GM19035 (cell line): ENCODE measurements around the gene RCBTB1.
A peak's percentile ranks its signal among the peaks of the same experiment; 100 is the strongest.
"Not testable (repeated sequence)": the region's sequence is repeated elsewhere in the genome, so short reads cannot be mapped to it uniquely, and the experiment has no call there.

Source experiments
- ATAC-seq: cut with Tn5 transposase; IDR thresholded peaks from one replicate; pipeline ENCODE4 v1.9.1; 2021; ENCODE audit not compliant: unreplicated experiment

RCBTB1 gene

DNA sequence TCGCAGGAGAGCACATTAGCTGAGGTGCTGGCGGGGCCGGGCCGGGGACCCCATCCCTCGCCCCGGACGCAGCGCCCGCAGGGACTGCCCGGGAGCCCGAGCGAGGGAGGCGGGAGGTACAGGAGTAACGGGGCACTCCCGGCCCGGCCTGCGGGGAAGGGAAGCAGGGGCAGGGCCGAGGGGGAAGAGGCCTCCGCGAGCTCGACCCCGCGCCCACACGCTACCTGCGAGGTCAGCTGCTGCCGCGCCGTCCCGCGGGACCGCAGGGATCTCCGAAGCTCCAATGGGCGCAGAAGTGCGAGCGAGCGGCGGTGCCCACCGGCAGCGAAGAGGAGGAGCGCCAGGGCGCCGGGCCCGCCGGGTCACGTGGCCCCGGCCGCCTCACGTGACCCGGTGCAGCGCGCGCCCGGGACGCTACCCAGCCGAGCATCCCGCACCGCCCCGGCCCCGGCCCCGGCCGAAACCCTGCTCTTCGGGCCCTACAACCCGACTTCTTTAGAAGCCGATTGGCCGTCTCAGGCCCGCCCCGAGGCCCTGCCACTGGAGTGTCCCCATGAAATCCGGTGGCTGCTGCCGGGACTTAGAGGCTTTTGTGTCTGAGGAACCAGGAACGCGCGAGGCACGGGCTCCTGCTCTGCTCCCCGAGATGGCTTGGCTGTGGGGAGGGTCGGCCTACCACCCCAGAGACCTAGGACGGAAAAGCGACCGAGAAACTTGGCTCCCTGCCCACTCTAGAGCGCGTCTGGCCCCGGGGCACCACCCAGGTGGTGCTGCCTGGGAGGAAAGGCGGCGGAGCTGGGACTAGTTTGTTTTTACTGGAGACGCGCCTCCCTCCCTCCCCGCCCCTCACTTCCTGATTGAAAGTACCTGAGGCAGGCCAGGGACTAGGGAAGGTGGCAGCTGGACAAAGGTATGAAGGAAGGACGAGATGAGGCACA is at the start of gene RCBTB1:
TSS of gene RCBTB1 (minus strand) at position 339 of the 938 bp plus-strand sequence. CDS start 18,279 bp downstream, outside the sequence.
- peak; percentile 94 for ATAC-seq

DNA sequence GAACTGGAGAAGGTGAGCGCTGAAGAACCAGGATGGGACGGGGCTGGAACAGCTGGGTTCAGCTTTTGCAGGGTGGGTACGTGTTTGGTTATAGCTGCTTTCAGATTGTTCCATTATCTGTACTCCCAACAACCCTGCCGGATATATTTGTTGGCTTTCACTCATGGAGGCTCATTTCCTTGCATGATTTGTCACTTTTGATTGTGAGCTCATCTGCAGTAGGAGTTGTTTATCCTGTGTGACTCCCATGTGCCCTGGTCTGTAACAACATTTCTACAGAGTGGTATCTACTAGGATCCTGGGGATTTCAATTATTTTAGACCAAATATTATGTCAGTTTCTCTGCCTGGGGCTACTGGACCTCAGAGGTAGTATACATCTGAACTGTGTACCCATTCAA is 48.4 kb upstream of the RCBTB1 start:
- no peak for ATAC-seq

DNA sequence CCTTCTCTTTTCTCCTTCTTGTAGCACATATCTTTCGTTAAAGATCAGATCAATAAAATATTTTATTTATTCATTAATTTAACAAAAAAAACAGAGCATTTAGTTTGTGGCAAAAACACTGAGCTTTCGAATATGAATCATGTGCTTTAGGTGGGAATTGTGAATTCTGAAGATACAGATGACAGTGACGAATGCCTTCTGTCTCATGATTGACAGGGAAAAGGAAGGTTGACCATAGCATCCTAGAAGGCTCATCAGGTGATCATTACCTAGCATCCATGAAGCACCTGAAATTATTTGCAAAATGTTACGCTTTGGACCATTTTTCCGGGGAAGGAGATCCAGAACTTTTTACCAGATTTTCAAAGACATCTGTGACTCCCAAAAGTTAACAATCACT is 46.8 kb upstream of the RCBTB1 start:
- ATAC-seq, result no peak

DNA sequence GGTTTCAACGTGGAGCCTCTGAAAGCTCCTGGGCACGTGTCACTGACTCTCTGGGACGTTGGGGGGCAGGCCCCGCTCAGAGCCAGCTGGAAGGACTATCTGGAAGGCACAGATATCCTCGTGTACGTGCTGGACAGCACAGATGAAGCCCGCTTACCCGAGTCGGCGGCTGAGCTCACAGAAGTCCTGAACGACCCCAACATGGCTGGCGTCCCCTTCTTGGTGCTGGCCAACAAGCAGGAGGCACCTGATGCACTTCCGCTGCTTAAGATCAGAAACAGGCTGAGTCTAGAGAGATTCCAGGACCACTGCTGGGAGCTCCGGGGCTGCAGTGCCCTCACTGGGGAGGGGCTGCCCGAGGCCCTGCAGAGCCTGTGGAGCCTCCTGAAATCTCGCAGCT is 45.2 kb upstream of the RCBTB1 start:
- ATAC-seq, result no peak

DNA sequence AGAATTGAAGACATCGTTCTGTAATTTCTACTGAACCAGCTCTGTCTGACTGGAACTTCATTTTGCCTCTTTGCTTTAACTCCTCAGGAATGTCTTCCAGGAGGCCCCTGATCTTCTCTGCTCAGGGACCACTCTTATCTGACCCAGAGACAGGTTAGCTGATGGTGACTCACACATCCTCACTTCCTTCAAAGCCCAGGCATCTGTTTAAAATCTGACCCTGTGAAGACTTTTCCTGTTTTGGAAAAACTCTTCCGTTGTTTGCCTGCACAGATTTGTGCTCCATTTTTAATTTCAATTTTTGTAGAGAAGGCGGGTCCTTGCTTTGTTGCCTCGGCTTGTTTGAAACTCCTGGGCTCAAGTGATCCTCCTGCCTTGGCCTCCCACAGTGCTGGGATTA is 44.6 kb upstream of the RCBTB1 start:
- ATAC-seq, result no peak

DNA sequence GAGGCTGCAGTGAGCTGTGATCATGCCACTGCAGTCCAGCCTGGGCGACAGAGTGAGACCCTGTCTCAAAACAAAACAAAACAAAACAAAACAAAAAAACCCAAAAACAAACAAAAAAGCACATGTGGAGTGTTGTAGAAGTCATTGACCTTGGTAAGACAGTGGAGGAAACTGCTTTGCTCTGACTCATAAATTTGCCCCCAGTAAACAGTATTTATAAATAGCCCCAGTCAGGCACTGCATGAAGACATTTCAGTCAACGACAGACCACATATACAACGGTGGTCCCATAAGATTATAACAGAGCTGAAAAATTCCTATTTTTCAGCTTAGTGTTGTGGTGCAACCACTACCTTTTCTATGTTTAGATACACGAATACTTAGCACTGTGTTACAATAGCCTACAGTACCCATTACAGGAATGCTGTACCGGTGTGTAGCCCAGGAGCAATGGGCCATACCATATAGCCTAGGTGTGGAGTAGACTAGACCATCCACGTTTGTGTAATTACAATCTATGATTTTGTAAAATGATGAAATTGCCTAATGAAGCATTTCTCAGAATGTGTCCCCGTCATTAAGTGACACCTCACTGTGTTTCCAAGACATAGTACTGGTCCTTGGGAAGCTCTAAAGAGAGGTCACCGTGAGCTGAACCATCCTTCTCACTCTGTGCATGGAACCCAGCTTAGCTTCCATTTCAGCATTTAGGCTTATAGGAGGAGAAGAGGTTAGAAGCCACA is 44.0 kb upstream of the RCBTB1 start:
- no peak for ATAC-seq

DNA sequence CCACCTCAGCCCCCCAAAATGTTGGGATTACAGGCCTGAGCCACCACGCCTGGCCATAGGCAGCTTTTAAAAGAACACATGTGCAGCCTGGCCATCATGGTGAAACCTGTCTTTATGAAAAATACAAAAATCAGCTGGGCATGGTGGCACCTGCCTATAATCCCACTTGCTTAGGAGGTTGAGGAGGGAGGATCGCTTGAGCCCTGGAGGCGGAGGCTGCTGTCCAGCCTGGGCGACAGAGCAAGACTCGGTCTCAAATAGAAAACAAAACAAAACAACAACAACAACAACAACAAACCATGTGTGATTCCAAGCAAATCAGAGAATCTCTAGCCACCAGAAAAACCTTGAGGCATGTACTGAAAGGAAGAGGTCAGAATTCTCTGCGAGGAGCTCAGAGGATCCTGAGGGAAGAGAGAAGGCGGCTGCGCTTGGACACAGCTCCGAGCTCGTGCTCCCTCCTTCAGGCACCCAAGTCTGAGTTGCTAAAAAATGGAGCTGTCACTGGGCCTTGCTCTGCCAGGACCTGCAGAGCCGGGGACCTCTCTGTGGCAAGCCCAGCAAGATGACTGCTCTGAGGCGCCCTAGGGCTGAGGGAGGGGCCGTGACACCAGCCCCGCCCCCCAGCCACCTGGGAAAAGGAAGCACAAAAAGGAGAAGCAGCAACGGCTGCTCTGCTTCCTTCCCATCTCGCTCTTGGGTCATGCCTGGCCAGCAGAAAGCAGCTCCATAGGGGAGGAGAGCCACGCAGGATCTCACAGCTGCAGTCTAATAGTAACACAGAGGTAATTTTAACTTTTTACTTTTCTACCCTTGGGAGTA is 42.7 kb upstream of the RCBTB1 start, which contains the start of gene ARL11:
TSS of gene ARL11 (plus strand) at position 677 of the 822 bp plus-strand sequence. CDS start 1,941 bp downstream, outside the sequence.
- ATAC-seq, result peak; percentile 92

DNA sequence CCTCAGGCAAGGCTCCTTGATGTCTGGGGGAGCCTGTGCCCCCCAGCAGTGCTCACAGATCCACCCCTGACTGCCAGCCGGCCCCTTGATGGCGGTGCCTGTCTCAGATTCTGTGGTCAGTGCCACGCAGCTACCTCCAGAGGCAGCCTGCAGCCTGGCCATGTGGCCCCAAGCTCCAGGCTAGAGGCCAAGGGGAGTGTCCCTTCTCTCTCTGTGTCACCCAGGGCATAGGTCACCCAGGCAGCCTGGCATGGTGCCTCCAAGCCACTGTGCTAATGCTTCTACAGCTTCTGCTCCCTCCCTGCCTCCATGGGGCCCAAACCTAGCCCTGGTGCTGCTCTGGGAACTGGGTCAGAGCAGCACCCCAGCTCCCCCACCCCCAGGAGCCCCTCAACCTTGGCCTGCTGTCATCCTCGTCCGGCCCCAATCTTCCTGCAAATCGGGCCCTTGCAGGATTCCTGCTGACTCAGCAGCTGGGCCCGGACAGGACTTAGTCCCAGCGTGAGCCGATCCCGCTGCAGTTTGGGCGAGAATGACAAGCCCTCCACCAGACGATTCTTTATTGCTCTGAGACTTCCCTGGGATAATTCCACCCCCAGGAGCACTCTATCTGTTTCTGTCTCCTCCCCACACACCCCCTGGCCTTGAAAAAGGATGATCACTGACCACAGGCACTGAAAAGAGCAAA is 40.2 kb upstream of the RCBTB1 start:
- ATAC-seq, result no peak

DNA sequence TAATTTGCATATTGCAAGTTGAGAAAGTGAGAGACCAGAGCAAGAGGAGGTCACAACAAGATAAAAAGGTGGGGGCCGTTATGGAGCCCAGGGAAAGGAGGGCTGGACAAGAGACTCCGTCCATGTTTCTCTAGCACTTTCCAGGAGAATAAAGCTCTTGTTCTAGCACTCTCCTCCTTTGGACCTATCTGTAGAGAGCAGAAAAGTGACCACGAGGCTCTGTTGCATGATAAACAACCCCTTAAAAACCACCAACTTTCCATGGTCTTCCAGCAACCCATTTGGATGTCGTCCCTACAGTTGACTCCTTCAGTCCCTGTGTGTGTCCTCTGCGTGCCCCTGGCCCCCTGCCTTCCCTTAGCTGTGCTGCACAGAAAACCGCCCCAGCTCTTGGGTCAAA is 38.9 kb upstream of the RCBTB1 start:
- ATAC-seq, result no peak

DNA sequence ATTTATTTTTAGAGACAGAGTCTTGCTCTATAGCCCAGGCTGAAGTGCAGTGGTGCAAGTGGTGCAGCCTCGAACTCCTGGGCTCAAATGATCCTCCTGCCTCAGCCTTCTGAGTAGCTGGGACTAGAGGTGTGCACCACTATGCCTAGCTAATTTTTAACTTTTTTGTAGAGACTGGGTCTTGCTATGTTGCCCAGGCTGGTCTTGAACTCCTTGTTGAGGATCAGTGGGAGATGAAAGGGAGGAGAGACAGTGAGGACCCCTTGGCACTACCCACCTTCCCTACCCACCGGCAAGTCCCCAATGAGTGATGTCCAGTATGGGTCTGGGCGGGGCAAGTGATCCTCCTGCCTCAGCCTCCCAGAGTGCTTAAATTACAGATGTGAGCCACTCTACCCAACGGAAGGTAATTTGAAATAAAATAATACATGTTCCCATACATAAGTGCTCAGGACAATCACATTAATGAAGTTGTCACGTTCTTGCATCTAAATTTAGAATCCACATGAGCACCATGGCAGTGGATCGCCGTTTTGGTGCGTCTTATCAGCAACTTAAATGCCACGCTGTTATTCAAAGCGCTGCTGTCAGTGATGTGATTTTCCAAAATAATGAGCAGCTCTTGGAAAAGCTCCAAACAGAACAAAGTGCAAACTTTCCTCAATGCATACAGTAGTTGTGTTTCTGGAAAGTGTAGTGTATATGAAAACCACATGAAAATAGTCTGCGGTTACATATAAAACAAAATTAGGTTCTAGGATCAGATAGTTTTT is 37.0 kb upstream of the RCBTB1 start:
- no peak for ATAC-seq

DNA sequence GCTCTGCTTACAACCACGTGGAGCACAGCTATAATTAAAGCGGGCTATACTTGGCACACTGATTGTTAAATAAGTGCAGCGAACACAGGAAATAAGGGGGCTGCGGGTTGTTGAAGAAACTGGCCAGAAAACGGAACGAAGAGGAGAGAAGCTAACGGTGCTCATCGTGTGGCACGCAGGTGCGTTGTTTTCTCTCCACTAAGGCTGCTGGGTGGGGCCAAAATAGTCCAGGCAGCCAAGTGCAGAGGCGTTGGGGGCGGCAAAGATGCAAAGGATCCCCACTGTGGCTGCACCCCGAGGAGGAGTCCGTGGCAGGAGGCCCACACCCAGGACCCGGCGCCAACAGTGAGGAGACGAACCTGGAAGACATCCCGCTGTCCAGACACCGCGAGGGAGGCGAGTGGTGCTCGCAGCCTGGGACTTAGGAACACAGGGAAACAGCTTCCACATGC is 34.8 kb upstream of the RCBTB1 start:
- ATAC-seq, result no peak

DNA sequence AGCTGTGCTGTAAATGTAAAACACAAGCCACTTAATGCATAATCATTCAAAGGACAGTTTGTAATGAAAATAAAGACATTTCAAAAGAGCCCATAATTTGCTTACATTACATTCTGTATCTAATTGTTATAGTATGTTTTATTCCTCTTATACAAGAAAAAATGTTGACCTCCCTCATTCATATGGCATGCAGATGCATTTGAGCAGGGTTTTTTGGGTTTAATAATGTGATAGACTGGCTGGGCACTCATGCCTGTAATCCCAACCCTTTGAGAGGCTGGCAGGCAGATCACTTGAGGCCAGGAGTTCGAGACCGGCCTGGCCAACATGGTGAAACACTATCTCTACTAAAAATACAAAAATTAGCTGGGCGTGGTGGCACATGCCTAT is 31.3 kb upstream of the RCBTB1 start:
- ATAC-seq, result no peak

DNA sequence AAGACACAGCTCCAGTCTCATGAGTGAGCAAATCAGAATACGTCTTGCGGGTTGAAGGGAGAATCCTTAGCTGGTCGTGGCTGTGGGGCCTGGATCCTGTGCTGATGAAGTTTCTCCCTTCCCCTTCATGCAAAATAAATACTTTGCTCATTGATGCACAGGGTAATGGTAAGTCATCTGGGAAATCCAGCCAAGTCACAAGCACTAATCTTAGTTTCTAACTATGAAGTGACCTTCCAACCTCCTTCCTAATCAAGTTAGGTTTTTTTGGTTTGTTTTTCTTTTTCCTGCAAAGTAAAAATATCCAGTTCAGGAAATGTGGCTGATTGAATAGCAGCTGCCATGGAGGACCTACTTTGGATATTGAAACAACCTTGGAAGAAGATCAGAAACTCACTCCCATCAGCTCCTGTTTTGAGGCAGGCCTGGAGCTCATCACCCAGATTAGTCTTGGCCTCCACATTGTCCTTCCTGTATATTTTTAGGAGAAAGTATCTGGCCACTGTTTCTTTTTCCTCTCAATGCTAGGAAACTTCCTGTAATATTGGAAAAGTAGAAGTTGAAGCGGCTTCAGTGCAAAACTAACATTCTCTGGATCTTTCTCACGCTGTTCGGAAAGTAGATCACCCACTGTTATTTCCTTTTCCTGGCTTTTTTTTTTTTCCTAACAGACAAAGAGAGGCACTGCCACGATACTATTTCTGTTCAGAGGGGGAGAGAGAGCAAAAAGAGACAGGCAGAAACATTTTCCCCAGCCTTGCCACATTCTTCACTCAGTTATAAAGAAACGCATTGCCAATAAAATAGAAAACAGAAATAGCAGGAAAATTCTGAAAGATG is 30.7 kb upstream of the RCBTB1 start:
- ATAC-seq, result no peak

DNA sequence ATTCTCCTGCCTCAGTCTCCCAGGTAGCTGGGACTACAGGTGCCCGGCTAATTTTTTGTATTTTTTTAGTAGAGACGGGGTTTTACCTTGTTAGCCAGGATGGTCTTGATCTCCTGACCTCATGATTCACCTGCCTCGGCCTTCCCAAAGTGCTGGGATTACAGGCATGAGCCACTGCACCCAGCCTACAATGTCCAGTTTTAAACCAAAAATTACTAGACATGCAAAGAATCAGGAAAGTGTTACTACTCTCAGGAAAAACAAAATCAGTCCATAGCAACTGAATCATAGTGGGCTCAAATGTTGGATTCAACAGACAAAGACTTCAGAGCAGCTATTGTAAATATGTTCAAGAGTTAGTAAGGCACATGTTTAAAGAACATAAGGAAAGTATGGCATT is 26.7 kb upstream of the RCBTB1 start:
- ATAC-seq, result not testable (repeated sequence)

DNA sequence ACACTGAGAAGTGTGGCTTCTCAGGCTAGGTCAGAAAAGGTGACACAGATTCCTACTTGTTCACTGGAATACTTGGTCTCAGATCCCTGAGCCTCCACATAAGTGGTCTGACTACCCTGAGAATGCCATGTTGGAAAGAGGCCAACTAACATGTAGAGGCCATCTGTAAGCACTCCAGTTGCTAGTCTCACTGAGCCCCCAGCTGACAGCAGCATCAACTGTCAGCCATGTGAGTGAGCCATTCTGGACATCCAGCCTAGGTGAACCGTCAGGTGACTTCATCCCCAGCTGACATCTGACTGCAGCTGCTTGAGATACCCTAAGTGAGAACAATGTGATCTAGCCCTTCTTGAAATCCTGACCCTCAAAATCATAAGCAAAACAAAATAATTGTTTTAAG is 24.8 kb upstream of the RCBTB1 start:
- no peak for ATAC-seq

DNA sequence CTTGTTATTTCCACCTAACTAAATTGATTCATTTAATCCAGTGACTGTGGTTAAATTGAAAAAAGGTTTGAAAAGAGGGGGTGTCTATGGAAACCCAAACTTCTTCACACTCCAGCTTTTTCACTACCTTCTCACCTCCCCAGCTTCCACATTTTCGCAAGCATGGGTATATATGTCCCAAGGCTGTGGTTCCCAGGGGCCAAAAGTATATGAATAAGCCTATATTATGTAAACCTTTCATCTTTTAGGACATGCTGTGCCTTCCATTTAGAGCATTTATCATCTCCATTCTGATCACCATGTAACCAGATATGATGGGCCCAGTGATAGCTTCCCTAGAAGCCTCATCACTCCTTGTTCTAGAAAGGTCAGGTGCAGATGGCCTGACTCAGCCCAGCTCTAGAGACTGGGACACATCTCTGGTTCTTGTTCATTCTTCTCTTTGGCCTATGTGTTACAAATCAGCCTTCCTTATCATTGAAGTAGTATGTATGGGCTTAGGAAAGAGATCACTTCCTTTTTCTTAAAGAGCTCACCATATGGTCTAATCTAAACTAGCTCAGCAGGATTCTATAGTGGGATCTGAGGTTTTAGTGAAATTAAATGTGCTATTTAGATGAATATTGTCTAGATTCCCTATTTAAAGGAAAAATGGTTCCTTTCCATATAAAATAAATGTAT is 23.4 kb upstream of the RCBTB1 start:
- ATAC-seq, result no peak

DNA sequence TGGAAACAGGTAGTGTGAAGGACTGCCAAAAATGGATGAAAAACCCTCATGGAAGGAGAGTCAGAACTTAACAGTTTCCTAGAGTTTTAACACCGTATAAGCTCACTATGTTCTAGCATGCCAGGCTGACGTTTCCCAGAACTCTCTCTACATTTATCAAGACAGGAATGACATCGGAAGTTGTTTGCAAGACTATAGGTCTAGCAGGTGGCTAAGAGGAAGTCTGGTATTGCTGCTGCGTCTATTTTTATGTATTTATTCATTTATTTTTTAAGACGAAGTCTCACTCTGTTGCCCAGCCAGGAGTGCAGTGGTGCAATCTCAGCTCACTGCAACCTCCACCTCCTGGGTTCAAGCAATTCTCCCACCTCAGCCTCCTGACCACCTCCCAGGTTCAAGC is 22.4 kb upstream of the RCBTB1 start:
- no peak for ATAC-seq
